ENCODE data around the gene SLC16A3.

The SLC16A3 gene

GRCh38 chr17:82195675-82196672, 32.9 kb upstream of the SLC16A3 start:
- Histone ChIP-seq H3K9ac (ENCODE audit: low read length) (no peak overlapping the region), H3K4me2 (ENCODE audit: low read length) (no peak overlapping the region), H3K9me3 (ENCODE audit: insufficient read depth, low read length) (no peaks in the 10 kb centered on the region), H3K27ac (ENCODE audit: low read length) (no peak overlapping the region), H3K79me2 (ENCODE audit: low read length) (no peaks in the 10 kb centered on the region), H3K36me3 (replicated peaks; ENCODE audit: low read depth, low read length) (peaks cover 4% of the 10 kb centered on the region), H3K27me3 (ENCODE audit: low read depth, low read length) (no peaks in the 10 kb centered on the region), H3K4me1 (ENCODE audit: low read length) (peaks cover 5% of the 10 kb centered on the region; the same call in 1 of the 2 replicates), H4K20me1 (ENCODE audit: insufficient read depth, low read length) (no peaks in the 10 kb centered on the region), H2AFZ (ENCODE audit: low read depth, low read length) (no peak overlapping the region), H3K4me3 (ENCODE audit: low read length) (no peak overlapping the region)
- TF ChIP-seq CTCF (IDR thresholded peaks at IDR 0.05; ENCODE audit: low read depth, low read length) = no peak
- no peak for TF ChIP-seq EZH2phosphoT487 (IDR thresholded peaks at IDR 0.05; ENCODE audit: low read depth)

GRCh38 chr17:82198092-82198491, 30.8 kb upstream of the SLC16A3 start:
- no peak overlapping the region for H2AFZ ChIP-seq (ENCODE audit: low read depth, low read length)
- H3K9ac ChIP-seq (ENCODE audit: low read length) = no peak overlapping the region
- H3K4me2 ChIP-seq (ENCODE audit: low read length) = no peak overlapping the region
- TF ChIP-seq EZH2phosphoT487 (IDR thresholded peaks at IDR 0.05; ENCODE audit: low read depth) (no peak), CTCF (IDR thresholded peaks at IDR 0.05; ENCODE audit: low read depth, low read length) (no peak)
- H3K4me1 ChIP-seq (ENCODE audit: low read length) = peaks cover 5% of the 10 kb centered on the region; the same call in 1 of the 2 replicates
- H3K27ac ChIP-seq (ENCODE audit: low read length) = no peak overlapping the region
- H3K4me3 ChIP-seq (ENCODE audit: low read length) = no peak overlapping the region
- H3K9me3 ChIP-seq (ENCODE audit: insufficient read depth, low read length) = no peaks in the 10 kb centered on the region
- H4K20me1 ChIP-seq (ENCODE audit: insufficient read depth, low read length) = no peaks in the 10 kb centered on the region
- no peaks in the 10 kb centered on the region for H3K79me2 ChIP-seq (ENCODE audit: low read length)
- peaks cover 4% of the 10 kb centered on the region for H3K36me3 ChIP-seq (replicated peaks; ENCODE audit: low read depth, low read length)
- no peaks in the 10 kb centered on the region for H3K27me3 ChIP-seq (ENCODE audit: low read depth, low read length)

GRCh38 chr17:82199496-82199895, 29.3 kb upstream of the SLC16A3 start:
- H3K27ac ChIP-seq (ENCODE audit: low read length) = no peak overlapping the region
- H4K20me1 ChIP-seq (ENCODE audit: insufficient read depth, low read length) = no peaks in the 10 kb centered on the region
- H2AFZ ChIP-seq (ENCODE audit: low read depth, low read length) = no peak overlapping the region
- H3K4me3 ChIP-seq (ENCODE audit: low read length) = no peak overlapping the region
- TF ChIP-seq CTCF (IDR thresholded peaks at IDR 0.05; ENCODE audit: low read depth, low read length) (no peak), EZH2phosphoT487 (IDR thresholded peaks at IDR 0.05; ENCODE audit: low read depth) (no peak)
- H3K4me1 ChIP-seq (ENCODE audit: low read length) = no peaks in the 10 kb centered on the region
- H3K9ac ChIP-seq (ENCODE audit: low read length) = no peak overlapping the region
- no peaks in the 10 kb centered on the region for H3K79me2 ChIP-seq (ENCODE audit: low read length)
- H3K4me2 ChIP-seq (ENCODE audit: low read length) = no peak overlapping the region
- no peaks in the 10 kb centered on the region for H3K27me3 ChIP-seq (ENCODE audit: low read depth, low read length)
- H3K9me3 ChIP-seq (ENCODE audit: insufficient read depth, low read length) = no peaks in the 10 kb centered on the region
- H3K36me3 ChIP-seq (replicated peaks; ENCODE audit: low read depth, low read length) = peaks cover 4% of the 10 kb centered on the region

- no peaks in the 10 kb centered on the region for H3K79me2 ChIP-seq (ENCODE audit: low read length)
- no peaks in the 10 kb centered on the region for H4K20me1 ChIP-seq (ENCODE audit: insufficient read depth, low read length)
- no peak overlapping the region for H3K9ac ChIP-seq (ENCODE audit: low read length)
- no peak overlapping the region for H2AFZ ChIP-seq (ENCODE audit: low read depth, low read length)
- H3K4me1 ChIP-seq (ENCODE audit: low read length) = no peaks in the 10 kb centered on the region
- H3K36me3 ChIP-seq (replicated peaks; ENCODE audit: low read depth, low read length) = peaks cover 4% of the 10 kb centered on the region
- no peak overlapping the region for H3K4me3 ChIP-seq (ENCODE audit: low read length)
- no peaks in the 10 kb centered on the region for H3K27me3 ChIP-seq (ENCODE audit: low read depth, low read length)
- no peak overlapping the region for H3K27ac ChIP-seq (ENCODE audit: low read length)
- H3K4me2 ChIP-seq (ENCODE audit: low read length) = no peak overlapping the region
- no peaks in the 10 kb centered on the region for H3K9me3 ChIP-seq (ENCODE audit: insufficient read depth, low read length)
- TF ChIP-seq CTCF (IDR thresholded peaks at IDR 0.05; ENCODE audit: low read depth, low read length) = no peak
- no peak for TF ChIP-seq EZH2phosphoT487 (IDR thresholded peaks at IDR 0.05; ENCODE audit: low read depth)
Observed at GRCh38 chr17:82200135-82200534, 28.7 kb upstream of the SLC16A3 start.

Data from OCI-LY3 (cell line).